WTC11 (cell line): ENCODE measurements around the gene GNG3. TPM values are rescaled to one million over a fixed set of nuclear protein-coding genes. Genes with fewer than 3 reads are reported as not detected.

ENCODE experiments used
- ATAC-seq: fragments of 200-7000 bp; cut with Tn5 transposase; 2 replicates; pipeline ENCODE4 v1.10.0; 2021; ENCODE audit warnings: mild to moderate bottlenecking, moderate library complexity
- CTCF ChIA-PET: fragments of 300-600 bp; sonication (Branson Sonifier 250); formaldehyde crosslinking; loops from one replicate; lab custom pipeline; 2021; ENCODE audit warnings: antibody characterized with exemption; lab: Charles Lee
- POLR2A ChIA-PET: fragments of 350-600 bp; sonication (Branson Sonifier 250); formaldehyde crosslinking; loops from one replicate; lab custom pipeline; 2021; ENCODE audit warnings: antibody characterized with exemption; lab: Charles Lee
- DNase-seq: peaks from one replicate; pipeline ENCODE4 v3.0.0; 2021; ENCODE audit warnings: low spot score
- H3K27ac Mint-ChIP-seq: 2 replicates; pipeline ENCODE4 v1.8.0; 2021; ENCODE audit warnings: mixed read lengths
- H3K27me3 Mint-ChIP-seq: 2 replicates; pipeline ENCODE4 v1.8.0; 2021; ENCODE audit warnings: low read depth, mild to moderate bottlenecking, moderate library complexity, mixed read lengths
- H3K36me3 Mint-ChIP-seq: 2 replicates; pipeline ENCODE4 v1.8.0; 2021; ENCODE audit warnings: mixed read lengths
- H3K4me1 Mint-ChIP-seq: 2 replicates; pipeline ENCODE4 v1.8.0; 2022; ENCODE audit warnings: mixed read lengths
- H3K4me3 Mint-ChIP-seq: 2 replicates; pipeline ENCODE4 v1.8.0; 2021; ENCODE audit warnings: mild to moderate bottlenecking, moderate library complexity, mixed read lengths
- H3K9me3 Mint-ChIP-seq: 2 replicates; pipeline ENCODE4 v1.8.0; 2021; ENCODE audit warnings: mixed read lengths
- AFF4 ChIP-seq: sonication (generic); formaldehyde crosslinking; IDR thresholded peaks from 2 replicates; pipeline ENCODE4 v1.8.1; 2023; ENCODE audit warnings: mild to moderate bottlenecking, missing genetic modification reagents, borderline replicate concordance
- ATF1 ChIP-seq: sonication (generic); formaldehyde crosslinking; IDR thresholded peaks from 2 replicates; pipeline ENCODE4 v1.8.1; 2023; ENCODE audit warnings: mild to moderate bottlenecking, moderate library complexity, missing genetic modification reagents
- E2F4 ChIP-seq: sonication (generic); formaldehyde crosslinking; IDR thresholded peaks from 2 replicates; pipeline ENCODE4 v1.8.1; 2022; ENCODE audit warnings: low read depth, mild to moderate bottlenecking, moderate library complexity, missing genetic modification reagents, borderline replicate concordance
- E2F5 ChIP-seq: sonication (generic); formaldehyde crosslinking; IDR thresholded peaks from 2 replicates; pipeline ENCODE4 v1.8.1; 2022; ENCODE audit warnings: mild to moderate bottlenecking, moderate library complexity, missing genetic modification reagents
- ERG ChIP-seq: fragments of 250-450 bp; sonication (Bioruptor Pico); IDR thresholded peaks from 2 replicates; pipeline ENCODE4 v1.8.0; 2021; ENCODE audit warnings: mild to moderate bottlenecking
- FOXJ3 ChIP-seq: sonication (generic); formaldehyde crosslinking; IDR thresholded peaks from 2 replicates; pipeline ENCODE4 v1.9.0; 2021; ENCODE audit warnings: missing genetic modification reagents, mild to moderate bottlenecking, borderline replicate concordance
- FOXP4 ChIP-seq: sonication (generic); formaldehyde crosslinking; IDR thresholded peaks from 2 replicates; pipeline ENCODE4 v1.8.0; 2022; ENCODE audit warnings: mild to moderate bottlenecking, missing genetic modification reagents
- JAZF1 ChIP-seq: fragments of 250-450 bp; sonication (Bioruptor Pico); IDR thresholded peaks from 2 replicates; pipeline ENCODE4 v1.9.0; 2021; ENCODE audit warnings: moderate library complexity, mild to moderate bottlenecking, inconsistent platforms
- MAX ChIP-seq: sonication (generic); formaldehyde crosslinking; IDR thresholded peaks from 2 replicates; pipeline ENCODE4 v1.8.0; 2022; ENCODE audit warnings: mild to moderate bottlenecking, missing genetic modification reagents
- MXD4 ChIP-seq: fragments of 250-450 bp; sonication (Bioruptor Pico); IDR thresholded peaks from 2 replicates; pipeline ENCODE4 v1.8.0; 2021; ENCODE audit warnings: mild to moderate bottlenecking, moderate library complexity, borderline replicate concordance
- NFE2L1 ChIP-seq: sonication (generic); formaldehyde crosslinking; IDR thresholded peaks from 2 replicates; pipeline ENCODE4 v1.8.1; 2023; ENCODE audit warnings: missing genetic modification reagents
- NFYB ChIP-seq: sonication (generic); formaldehyde crosslinking; conservative IDR thresholded peaks from 2 replicates; pipeline ENCODE4 v1.8.0; 2022; ENCODE audit warnings: low read depth, missing genetic modification reagents
- SMAD3 ChIP-seq: sonication (generic); formaldehyde crosslinking; IDR thresholded peaks from 2 replicates; pipeline ENCODE4 v1.8.0; 2022; ENCODE audit warnings: missing genetic modification reagents, mild to moderate bottlenecking, borderline replicate concordance
- TCF7 ChIP-seq: sonication (generic); formaldehyde crosslinking; IDR thresholded peaks from 2 replicates; pipeline ENCODE4 v1.8.0; 2022; ENCODE audit warnings: mild to moderate bottlenecking, low read depth, missing genetic modification reagents, moderate library complexity
- USF1 ChIP-seq: sonication (generic); formaldehyde crosslinking; IDR thresholded peaks from 2 replicates; pipeline ENCODE4 v1.8.0; 2022; ENCODE audit warnings: mild to moderate bottlenecking, missing genetic modification reagents
- ZNF121 ChIP-seq: sonication (generic); formaldehyde crosslinking; IDR thresholded peaks from 2 replicates; pipeline ENCODE4 v1.8.0; 2023; ENCODE audit warnings: missing genetic modification reagents
- ZNF219 ChIP-seq: sonication (generic); formaldehyde crosslinking; IDR thresholded peaks from 2 replicates; pipeline ENCODE4 v1.8.0; 2023; ENCODE audit warnings: missing genetic modification reagents, mild to moderate bottlenecking, borderline replicate concordance
- ZNF425 ChIP-seq: fragments of 250-450 bp; sonication (Bioruptor Pico); conservative IDR thresholded peaks from 2 replicates; pipeline ENCODE4 v1.9.0; 2021; ENCODE audit warnings: mild to moderate bottlenecking
- total RNA-seq: library from RNA; stranded (reverse); gene quantifications from 3 replicates; pipeline ENCODE4 v1.2.3, GENCODE V29; 2021

Gene GNG3
- total RNA-seq, 1 experiment from 2014 or later = 6.0 TPM

- CTCF ChIA-PET = interaction anchor here (1.0 to 1.2 kb wide), 2 partner anchors 45 to 62 kb away, joined by 3 to 4 read pairs; no protein-coding TSS in a partner anchor
- ATAC-seq = no peak
- H3K27ac Mint-ChIP-seq = peak overlapping the region; percentile 10; the same call in 1 of the 2 replicates
- H3K36me3 Mint-ChIP-seq = peaks cover 63% of the 10 kb centered on the region
- H3K27me3 Mint-ChIP-seq = peaks cover 4% of the 10 kb centered on the region; the same call in 1 of the 2 replicates
- POLR2A ChIA-PET = no interaction called here
- peaks cover 20% of the 10 kb centered on the region for H3K4me1 Mint-ChIP-seq
- DNase-seq = no peak
- no peaks in the 10 kb centered on the region for H3K9me3 Mint-ChIP-seq
- peak overlapping the region; percentile 98 for H3K4me3 Mint-ChIP-seq
- TF ChIP-seq NFE2L1 (CRISPR knock-in tag) (no peak), MAX (CRISPR knock-in tag) (no peak), JAZF1 (CRISPR knock-in tag) (no peak), FOXJ3 (no peak), TCF7 (CRISPR knock-in tag) (no peak), ZNF219 (CRISPR knock-in tag) (no peak), ERG (CRISPR knock-in tag) (no peak), USF1 (no peak), ZNF425 (CRISPR knock-in tag) (no peak), SMAD3 (CRISPR knock-in tag) (no peak), ATF1 (CRISPR knock-in tag) (no peak), AFF4 (CRISPR knock-in tag) (no peak), MXD4 (CRISPR knock-in tag) (no peak), E2F5 (no peak), NFYB (CRISPR knock-in tag) (no peak), E2F4 (no peak), ZNF121 (CRISPR knock-in tag) (no peak), FOXP4 (CRISPR knock-in tag) (no peak)
Measured at GRCh38 chr11:62724171-62724570, 16.7 kb downstream of the GNG3 start.
